Cardiac muscle cell (in vitro differentiated cells and primary cell): ENCODE measurements around the gene TMEM130. TPM values are rescaled to one million over a fixed set of nuclear protein-coding genes. Genes with fewer than 3 reads are reported as not detected.

Experiments used
- DNase-seq, 2 donors: peaks; one replicate each; pipeline versions ENCODE4 v3.0.0 to v3.0.0-alpha.2; 2010 to 2017; ENCODE audit warnings: low read depth in 1 of 2, low spot score in 1 of 2
- H3K27ac ChIP-seq: fragments of 200-600 bp; sonication (generic); 2 replicates; pipeline ENCODE4 v1.5.1; 2016
- H3K27me3 ChIP-seq: fragments of 200-600 bp; sonication (generic); 2 replicates; pipeline ENCODE4 v1.6.0; 2016; ENCODE audit warnings: control low read depth
- H3K36me3 ChIP-seq: fragments of 200-600 bp; sonication (generic); 2 replicates; pipeline ENCODE4 v1.5.1; 2016; ENCODE audit warnings: control low read depth
- H3K4me1 ChIP-seq: fragments of 200-600 bp; sonication (generic); 2 replicates; pipeline ENCODE4 v1.8.1; 2017; ENCODE audit warnings: low read depth, mild to moderate bottlenecking, mixed run types
- H3K4me3 ChIP-seq: fragments of 200-600 bp; sonication (generic); 2 replicates; pipeline ENCODE4 v1.5.1; 2016; ENCODE audit warnings: mild to moderate bottlenecking
- H3K9me3 ChIP-seq: fragments of 200-600 bp; sonication (generic); 2 replicates; pipeline ENCODE4 v1.5.1; 2017; ENCODE audit warnings: low read depth, mild to moderate bottlenecking, control low read depth
- CTCF ChIP-seq: IDR thresholded peaks from 2 replicates; pipeline ENCODE4 v1.5.1; 2012; ENCODE audit warnings: low read depth, mild to moderate bottlenecking, low read length
- polyA plus RNA-seq: library from polyadenylated mRNA; unstranded; fragments of >200 nt; fragmentation: Nextera tagmentation; extraction: Ambion mirVana; gene quantifications from 2 replicates; pipeline ENCODE4 v1.2.1, GENCODE V29; 2016
- total RNA-seq: library from RNA; depleted of rRNA; stranded (reverse); fragments of >200 nt; gene quantifications from 2 replicates; pipeline ENCODE4 v1.2.3, GENCODE V29; 2016

Gene TMEM130
- total and polyA plus RNA-seq, 2 experiments from 2014 or later = 0.51 to 0.54 TPM

- H3K4me1 ChIP-seq = peaks cover 3% of the 10 kb centered on the region
- H3K27me3 ChIP-seq = peaks cover 44% of the 10 kb centered on the region
- TF ChIP-seq CTCF = no peak
- H3K36me3 ChIP-seq = no peaks in the 10 kb centered on the region
- DNase-seq = no peak
- no peak overlapping the region for H3K27ac ChIP-seq
- no peak overlapping the region for H3K4me3 ChIP-seq
- H3K9me3 ChIP-seq = no peaks in the 10 kb centered on the region
Observed at GRCh38 chr7:98866765-98867164, 3.0 kb downstream of the TMEM130 start.

GRCh38 chr7:98866351-98866750 lies 3.5 kb downstream of the TMEM130 start:
- peaks cover 40% of the 10 kb centered on the region for H3K27me3 ChIP-seq
- DNase-seq = no peak
- no peaks in the 10 kb centered on the region for H3K36me3 ChIP-seq
- TF ChIP-seq CTCF = no peak
- no peak overlapping the region for H3K27ac ChIP-seq
- H3K4me3 ChIP-seq = no peak overlapping the region
- no peaks in the 10 kb centered on the region for H3K9me3 ChIP-seq
- H3K4me1 ChIP-seq = peaks cover 3% of the 10 kb centered on the region

- no peak for TF ChIP-seq CTCF
- Histone ChIP-seq H3K27ac (no peak overlapping the region), H3K27me3 (peaks cover 25% of the 10 kb centered on the region), H3K36me3 (no peaks in the 10 kb centered on the region), H3K9me3 (no peaks in the 10 kb centered on the region), H3K4me3 (no peak overlapping the region), H3K4me1 (peaks cover 3% of the 10 kb centered on the region)
- DNase-seq = no peak
Observed at GRCh38 chr7:98864731-98865453, 4.9 kb downstream of the TMEM130 start.

GRCh38 chr7:98863601-98864000 lies 6.2 kb downstream of the TMEM130 start:
- no peak for TF ChIP-seq CTCF
- H3K4me1 ChIP-seq = peaks cover 3% of the 10 kb centered on the region
- H3K27me3 ChIP-seq = peaks cover 12% of the 10 kb centered on the region
- no peak overlapping the region for H3K27ac ChIP-seq
- DNase-seq = no peak
- no peaks in the 10 kb centered on the region for H3K9me3 ChIP-seq
- H3K36me3 ChIP-seq = no peaks in the 10 kb centered on the region
- H3K4me3 ChIP-seq = no peak overlapping the region

GRCh38 chr7:98862716-98863420 lies 6.9 kb downstream of the TMEM130 start:
- no peak for DNase-seq
- no peak for TF ChIP-seq CTCF
- no peak overlapping the region for H3K4me3 ChIP-seq
- peaks cover 5% of the 10 kb centered on the region for H3K27me3 ChIP-seq
- H3K9me3 ChIP-seq = no peaks in the 10 kb centered on the region
- H3K27ac ChIP-seq = no peak overlapping the region
- peaks cover 3% of the 10 kb centered on the region for H3K4me1 ChIP-seq
- no peaks in the 10 kb centered on the region for H3K36me3 ChIP-seq
